Epithelial cell of proximal tubule (primary cell): ENCODE data around the gene AKAP13. TPM values are rescaled to one million over a fixed set of nuclear protein-coding genes. Genes with fewer than 3 reads are reported as not detected.

Experiments
- DNase-seq: peaks from one replicate; pipeline ENCODE4 v3.0.0-alpha.2; 2011; ENCODE audit warnings: low read depth
- H3K4me3 ChIP-seq: 2 replicates; pipeline ENCODE4 v1.5.1; 2011; ENCODE audit warnings: low read depth, mild to moderate bottlenecking, low read length
- CTCF ChIP-seq: conservative IDR thresholded peaks from 2 replicates; pipeline ENCODE4 v1.5.1; 2012; ENCODE audit warnings: low read depth, mild to moderate bottlenecking, low read length
- total RNA-seq: library from RNA; depleted of rRNA; stranded (reverse); fragments of >200 nt; gene quantifications from 2 replicates; pipeline ENCODE4 v1.2.3, GENCODE V29; 2015

The AKAP13 gene
- total RNA-seq, 1 donor from 2014 or later, result 40.9 TPM

- TF ChIP-seq CTCF, result no peak
- DNase-seq, result no peak
- H3K4me3 ChIP-seq, result no peak overlapping the region
Measured at GRCh38 chr15:85780225-85780985, 400.0 kb downstream of the AKAP13 start.

- no peak overlapping the region for H3K4me3 ChIP-seq
- DNase-seq, result no peak
- TF ChIP-seq CTCF, result no peak
Measured at GRCh38 chr15:85781099-85781498, 400.7 kb downstream of the AKAP13 start.

- no peak overlapping the region for H3K4me3 ChIP-seq
- DNase-seq, result no peak
- no peak for TF ChIP-seq CTCF
Measured at GRCh38 chr15:85782064-85782463, 401.7 kb downstream of the AKAP13 start.

- no peak for TF ChIP-seq CTCF
Measured at GRCh38 chr15:85785887-85786780, 405.7 kb downstream of the AKAP13 start.

GRCh38 chr15:85786781-85787114, 406.3 kb downstream of the AKAP13 start:
- no peak for TF ChIP-seq CTCF
- no peak for DNase-seq
- peak overlapping the region; percentile 5 for H3K4me3 ChIP-seq

More at GRCh38 chr15:85785887-85786780, 405.7 kb downstream of the AKAP13 start:
- H3K4me3 ChIP-seq, result peak overlapping the region; percentile 5
- no peak for DNase-seq

GRCh38 chr15:85788771-85789495, 408.5 kb downstream of the AKAP13 start:
- no peak for TF ChIP-seq CTCF
- no peak for DNase-seq
- H3K4me3 ChIP-seq, result no peak overlapping the region
